HUDEP-2 (cell line): ENCODE measurements around the gene CYSTM1.
"Not testable (repeated sequence)": the region's sequence is repeated elsewhere in the genome, so short reads cannot be mapped to it uniquely, and the experiment has no call there.

Experiments used
- DNase-seq, 76 experiments: peaks; one replicate each; lab custom pipeline; 2025; ENCODE audit not compliant: unreplicated experiment in 76 of 76; lab: John Stamatoyannopoulos, UW

The CYSTM1 gene

GRCh38 chr5:140148508-140148907 lies 26.5 kb upstream of the CYSTM1 start:
- no peak for DNase-seq

GRCh38 chr5:140150201-140150600 lies 24.8 kb upstream of the CYSTM1 start:
- no peak for DNase-seq

GRCh38 chr5:140151144-140152021 lies 23.6 kb upstream of the CYSTM1 start:
- DNase-seq: no peak

GRCh38 chr5:140152022-140152999 lies 22.7 kb upstream of the CYSTM1 start:
- DNase-seq: no peak

GRCh38 chr5:140153255-140153654 lies 21.7 kb upstream of the CYSTM1 start:
- no peak for DNase-seq

- no peak for DNase-seq
These were observed 21.1 kb upstream of the CYSTM1 start for GRCh38 chr5:140153905-140154304.

GRCh38 chr5:140154710-140155381 lies 20.1 kb upstream of the CYSTM1 start:
- not testable (repeated sequence) for DNase-seq

- DNase-seq: peak in 72 of 76 experiments; percentile 16 to 85 (median 71)
These were observed 17.8 kb upstream of the CYSTM1 start for GRCh38 chr5:140157032-140157781.

- no peak for DNase-seq
These were observed 15.7 kb upstream of the CYSTM1 start for GRCh38 chr5:140159014-140159927.

- DNase-seq: no peak
These were observed 12.7 kb upstream of the CYSTM1 start for GRCh38 chr5:140162275-140162674.

- DNase-seq: no peak
These were observed 12.2 kb upstream of the CYSTM1 start for GRCh38 chr5:140162781-140163180.

GRCh38 chr5:140165101-140165922 lies 9.7 kb upstream of the CYSTM1 start:
- DNase-seq: peak in 40 of 76 experiments; percentile 8 to 65 (median 34)

- peak in 1 of 76 experiments; percentile 8 for DNase-seq
These were observed 9.1 kb upstream of the CYSTM1 start for GRCh38 chr5:140165923-140166270.

GRCh38 chr5:140166911-140167310 lies 8.1 kb upstream of the CYSTM1 start:
- no peak for DNase-seq

GRCh38 chr5:140168371-140168770 lies 6.6 kb upstream of the CYSTM1 start:
- no peak for DNase-seq

GRCh38 chr5:140169410-140169809 lies 5.6 kb upstream of the CYSTM1 start:
- DNase-seq: peak in 2 of 76 experiments; percentile 7 to 10

- DNase-seq: no peak
These were observed 2.5 kb upstream of the CYSTM1 start for GRCh38 chr5:140172483-140172882.

- no peak for DNase-seq
These were observed 974 bp upstream of the CYSTM1 start for GRCh38 chr5:140174014-140174413.
